GM12892 (cell line): ENCODE results near the gene CADPS.

Experiments
- DNase-seq: peaks from one replicate; pipeline ENCODE4 v3.0.0; 2011; ENCODE audit not compliant: insufficient read length
- FAIRE-seq: peaks from 2 replicates; lab custom pipeline; 2011; peaks lifted over from hg19 to GRCh38; lab: Jason Lieb, UNC
- POLR2A ChIP-seq: IDR thresholded peaks from 2 replicates; pipeline ENCODE4 v1.6.1; 2011; ENCODE audit warnings: low read depth, low read length, control low read depth
- POLR2AphosphoS5 ChIP-seq: IDR thresholded peaks from 2 replicates; pipeline ENCODE4 v1.6.1; 2011; ENCODE audit warnings: low read depth, low read length, control low read depth
- TAF1 ChIP-seq: IDR thresholded peaks from 2 replicates; pipeline ENCODE4 v1.6.1; 2011; ENCODE audit warnings: low read depth, mild to moderate bottlenecking, control low read depth, low read length, borderline replicate concordance

CADPS gene

DNA sequence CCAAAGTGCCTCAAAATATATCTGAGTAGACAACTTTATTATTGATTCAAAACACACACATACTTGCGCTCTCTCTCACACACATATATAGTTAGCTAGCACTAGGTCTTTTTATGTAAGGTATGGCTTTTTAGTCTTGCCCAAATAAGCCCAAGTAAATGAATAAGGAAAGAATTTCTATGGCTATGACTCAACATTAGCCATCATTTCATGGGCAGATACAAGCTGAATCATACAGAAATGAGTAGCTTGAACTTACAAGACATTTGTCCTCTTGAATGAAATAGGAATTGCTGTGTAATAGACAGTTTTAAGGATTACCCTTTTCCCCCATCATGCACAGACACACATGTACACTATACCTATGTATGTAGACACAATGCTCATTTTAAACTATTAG is 4.9 kb downstream of the CADPS start:
- FAIRE-seq (no peak), DNase-seq (no peak)
- TF ChIP-seq POLR2A (no peak), POLR2AphosphoS5 (no peak), TAF1 (no peak)

DNA sequence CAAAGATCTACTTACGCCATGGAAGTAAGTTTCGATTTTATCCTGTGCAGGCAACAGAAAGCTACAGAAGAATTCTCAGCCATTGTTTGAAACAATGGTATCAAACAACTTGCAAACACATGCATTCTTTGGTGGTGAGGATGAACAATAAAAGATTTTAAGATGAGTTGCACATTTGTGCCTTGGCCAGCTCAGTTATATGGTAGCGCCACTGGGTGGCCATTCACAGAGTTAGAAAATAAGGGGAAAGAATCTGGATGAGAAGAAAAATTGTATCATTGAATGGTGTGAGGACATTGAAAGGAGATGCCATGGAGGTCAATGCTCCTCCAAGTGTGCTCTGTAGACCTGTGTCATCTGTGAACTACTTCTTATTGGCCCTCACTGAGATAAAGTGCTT is 11.6 kb downstream of the CADPS start:
- DNase-seq: no peak
- no peak for FAIRE-seq
- TF ChIP-seq TAF1: no peak

DNA sequence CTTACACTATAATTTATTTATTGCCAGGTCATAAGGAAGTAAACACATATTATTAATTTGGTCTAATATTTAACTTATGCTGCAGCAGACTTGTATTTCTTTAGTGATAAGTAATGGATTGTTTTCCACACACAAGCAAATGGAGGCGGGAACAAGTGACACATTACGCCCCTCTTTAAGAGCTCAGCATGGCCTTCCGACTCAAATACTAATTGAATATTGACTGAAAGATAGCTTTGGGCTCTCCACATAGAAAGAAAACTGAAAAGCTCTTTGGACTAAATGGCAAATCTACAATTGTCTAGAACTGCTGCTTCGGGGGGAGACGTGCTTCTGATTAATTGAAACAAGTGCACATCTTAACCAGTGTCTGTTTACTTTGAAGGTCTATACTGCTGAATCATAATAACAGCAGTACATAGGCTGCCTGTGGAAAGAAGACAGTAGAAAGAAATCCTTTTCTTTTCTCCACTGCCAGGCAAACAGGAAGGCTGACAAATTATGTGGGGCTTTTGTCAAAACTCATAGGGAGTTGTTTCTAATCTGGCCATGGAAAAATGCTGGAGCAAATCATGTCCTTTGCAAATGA is 15.9 kb downstream of the CADPS start:
- DNase-seq: no peak
- TF ChIP-seq POLR2AphosphoS5: no peak
- no peak for TF ChIP-seq POLR2A
- TF ChIP-seq TAF1: no peak
- no peak for FAIRE-seq

DNA sequence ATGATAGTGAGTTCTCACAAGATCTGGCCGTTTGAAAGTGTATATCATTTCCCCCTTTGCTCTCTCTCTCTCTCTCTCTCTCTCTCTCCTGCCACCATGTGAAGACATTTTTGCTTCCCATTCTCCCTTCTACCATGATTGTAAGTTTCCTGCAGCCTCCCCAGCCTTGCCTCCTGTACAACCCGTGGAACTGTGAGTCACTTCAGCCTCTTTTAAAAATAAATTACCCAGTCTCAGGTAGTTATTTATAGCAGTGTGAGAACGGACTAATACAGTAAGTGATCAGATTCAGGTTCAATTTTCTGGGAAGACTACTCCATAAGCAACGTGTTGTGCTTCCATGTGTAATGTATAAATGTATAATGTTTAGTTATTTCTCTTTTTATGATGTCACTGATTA is 29.2 kb downstream of the CADPS start:
- FAIRE-seq (no peak), DNase-seq (no peak)
- no peak for TF ChIP-seq POLR2A
- no peak for TF ChIP-seq POLR2AphosphoS5
- TF ChIP-seq TAF1: no peak

DNA sequence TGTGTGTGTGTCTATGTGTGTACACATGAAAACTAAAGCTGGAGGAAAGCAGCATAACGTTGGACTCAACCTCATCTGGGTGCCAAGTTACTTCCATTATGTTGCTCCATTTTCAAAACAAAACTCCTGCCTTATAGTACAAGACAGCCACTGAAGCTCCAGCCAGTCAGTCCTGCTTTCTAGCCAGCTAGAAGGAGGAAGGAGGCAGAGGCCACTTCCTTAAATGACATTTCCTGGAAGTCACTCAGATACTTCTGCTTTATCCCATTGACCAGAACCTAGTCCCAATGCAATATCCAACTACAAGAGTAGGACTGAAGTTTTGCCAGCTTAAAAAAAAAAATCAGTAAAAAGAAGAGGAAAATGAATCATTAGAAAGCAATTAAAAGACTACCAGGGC is 31.7 kb downstream of the CADPS start:
- no peak for DNase-seq
- no peak for FAIRE-seq
- TF ChIP-seq POLR2AphosphoS5 (no peak), TAF1 (no peak), POLR2A (no peak)

DNA sequence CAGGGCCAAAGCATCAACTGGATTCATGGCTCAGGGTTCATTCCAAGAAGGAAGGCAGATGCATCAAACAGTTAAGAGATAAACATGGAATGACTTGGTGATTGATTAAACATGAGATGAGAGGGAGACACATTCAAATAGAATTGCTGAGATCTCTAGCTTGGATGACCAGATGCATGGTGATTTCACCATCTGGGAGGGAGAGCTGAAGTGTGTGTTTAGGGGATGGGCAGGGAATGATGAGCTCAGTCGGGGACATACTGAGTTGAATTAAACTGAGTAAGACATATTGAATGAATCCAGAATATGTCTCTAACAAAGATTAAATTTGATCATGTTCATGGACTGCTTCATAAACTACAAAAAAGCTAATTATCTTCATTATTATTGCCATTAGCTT is 35.5 kb downstream of the CADPS start:
- no peak for FAIRE-seq
- TF ChIP-seq POLR2A (no peak), TAF1 (no peak)
- no peak for DNase-seq

DNA sequence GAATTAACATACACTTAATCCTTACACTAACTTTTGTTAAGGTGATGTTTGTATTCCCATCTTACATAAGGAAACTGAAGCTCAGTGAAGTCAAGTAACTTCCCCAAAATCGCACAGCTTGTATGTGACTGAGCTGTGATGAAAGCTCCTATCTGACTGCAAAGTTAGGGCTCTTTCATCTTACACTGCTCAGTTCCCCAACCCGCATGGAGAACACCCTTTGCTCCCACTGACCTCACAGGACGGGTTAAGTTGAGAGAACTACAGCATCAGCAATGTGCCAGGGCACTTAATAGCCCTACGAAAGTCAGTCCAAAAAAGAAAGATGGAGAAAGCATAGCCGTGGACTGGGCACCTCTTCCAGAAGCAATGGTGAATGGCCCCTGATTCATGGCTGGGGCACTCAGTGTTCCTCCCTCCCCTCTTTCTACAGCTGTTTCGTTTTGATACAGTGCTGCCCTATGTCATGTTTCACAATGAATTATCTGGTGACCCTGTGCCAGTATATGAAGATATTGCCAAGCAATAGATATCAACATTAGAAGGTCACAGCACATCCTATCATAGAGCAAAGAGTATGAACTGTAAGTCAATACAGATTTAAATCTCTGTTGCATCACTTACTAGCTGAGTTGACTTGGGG is 38.0 kb downstream of the CADPS start:
- TF ChIP-seq POLR2A (no peak), POLR2AphosphoS5 (no peak), TAF1 (no peak)
- no peak for FAIRE-seq
- DNase-seq: no peak

DNA sequence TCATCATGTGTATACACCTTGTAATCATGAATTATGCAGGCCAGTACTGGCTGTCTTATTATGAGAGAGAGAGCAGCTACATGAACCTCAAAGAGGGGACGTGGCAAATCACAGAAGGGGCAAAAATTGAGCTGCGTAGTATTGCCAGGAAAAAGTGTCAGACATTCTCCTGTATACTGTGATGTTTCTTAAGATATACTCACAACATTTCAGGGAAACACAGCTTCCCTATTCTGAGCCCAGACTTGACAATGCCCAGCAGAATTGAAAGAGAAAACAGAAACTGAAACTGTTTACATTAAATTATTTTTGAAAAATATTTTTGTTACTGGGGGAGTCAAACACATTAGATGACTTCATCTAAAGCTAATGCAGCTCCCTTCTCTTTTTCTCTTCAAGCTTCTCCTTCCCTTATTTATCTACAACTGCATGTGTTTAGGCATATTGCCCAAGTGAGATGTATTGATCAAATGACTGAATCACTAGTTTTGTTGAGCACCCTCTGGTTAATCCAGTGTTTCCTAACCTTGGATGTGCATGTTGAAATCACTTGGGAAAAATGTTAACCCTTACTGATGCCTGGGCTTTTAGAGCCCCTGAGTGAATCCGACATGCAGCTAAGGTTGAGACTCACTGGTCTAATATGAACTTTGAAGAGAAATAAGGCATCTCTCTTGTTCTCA is 39.5 kb downstream of the CADPS start:
- peak; percentile 70 for FAIRE-seq

DNA sequence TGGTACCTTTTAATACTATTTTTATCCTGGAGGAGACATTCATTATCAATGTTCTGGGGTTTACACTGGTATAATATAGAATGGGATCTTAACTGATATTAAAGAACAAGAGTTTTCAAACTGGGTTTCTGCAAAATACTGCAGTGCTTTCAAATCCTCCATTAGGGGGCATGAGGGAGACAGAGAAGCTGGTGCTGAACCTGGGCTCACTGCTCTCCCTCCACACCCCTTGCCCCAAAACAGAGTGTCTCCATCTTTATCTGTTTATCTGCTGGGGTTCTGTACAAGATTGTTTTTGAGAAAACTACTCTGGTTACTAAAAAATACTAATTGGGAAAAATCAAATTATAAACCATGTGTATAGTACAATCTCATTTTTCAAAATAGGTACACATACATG is 41.7 kb downstream of the CADPS start:
- FAIRE-seq (no peak), DNase-seq (no peak)
- TF ChIP-seq POLR2AphosphoS5: no peak

More for the DNA sequence above, 39.5 kb downstream of the CADPS start:
- no peak for DNase-seq
- TF ChIP-seq POLR2AphosphoS5 (no peak), POLR2A (no peak), TAF1 (no peak)

DNA sequence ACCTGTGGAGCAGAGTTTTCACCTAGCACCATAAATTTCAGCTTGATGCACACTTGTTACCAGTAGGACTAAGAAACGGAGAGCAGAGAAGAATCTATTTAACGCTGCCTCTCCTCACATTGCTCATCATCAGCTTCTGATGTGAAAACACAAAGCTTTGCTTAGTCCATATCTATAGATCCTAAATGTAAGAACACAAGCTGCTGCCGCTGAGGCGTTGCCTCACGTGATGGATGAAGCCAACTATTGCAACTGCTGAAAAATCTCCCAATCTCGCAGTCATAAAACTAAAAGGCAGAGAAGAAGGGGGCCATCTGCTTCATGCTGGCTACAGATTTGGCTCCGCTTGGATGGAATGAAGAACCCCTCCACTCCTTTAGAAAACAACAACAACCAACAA is 42.7 kb downstream of the CADPS start:
- no peak for DNase-seq
- TF ChIP-seq TAF1: no peak
- TF ChIP-seq POLR2AphosphoS5: no peak
- no peak for TF ChIP-seq POLR2A
- FAIRE-seq: no peak

DNA sequence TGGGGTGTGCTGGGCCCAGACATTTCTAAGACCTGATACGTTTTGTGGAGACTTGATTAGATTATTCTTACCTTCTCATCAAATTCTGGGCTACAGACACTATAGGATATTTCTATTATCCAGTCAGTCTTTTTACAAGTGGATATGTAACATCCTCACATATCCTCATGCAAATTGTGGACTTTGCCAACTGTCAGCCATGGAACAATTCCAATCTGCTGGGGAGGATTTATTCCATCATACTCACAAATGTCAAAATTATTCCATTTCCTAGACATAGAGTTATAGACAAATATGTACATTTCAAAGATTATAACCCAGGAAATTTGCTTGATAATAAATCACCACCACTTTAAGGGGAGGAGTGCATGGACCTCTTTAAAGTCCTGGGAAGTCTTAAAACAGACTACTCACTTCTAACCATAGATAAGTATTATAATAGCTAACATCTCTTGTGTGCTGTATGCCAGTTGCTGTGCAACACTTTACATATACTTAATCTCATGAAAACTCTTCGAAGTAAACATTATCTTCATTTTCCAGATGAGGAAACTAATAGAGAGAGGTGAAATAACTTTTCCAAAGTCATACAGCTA is 44.4 kb downstream of the CADPS start:
- DNase-seq: no peak
- TF ChIP-seq TAF1 (no peak), POLR2A (no peak), POLR2AphosphoS5 (no peak)
- no peak for FAIRE-seq

DNA sequence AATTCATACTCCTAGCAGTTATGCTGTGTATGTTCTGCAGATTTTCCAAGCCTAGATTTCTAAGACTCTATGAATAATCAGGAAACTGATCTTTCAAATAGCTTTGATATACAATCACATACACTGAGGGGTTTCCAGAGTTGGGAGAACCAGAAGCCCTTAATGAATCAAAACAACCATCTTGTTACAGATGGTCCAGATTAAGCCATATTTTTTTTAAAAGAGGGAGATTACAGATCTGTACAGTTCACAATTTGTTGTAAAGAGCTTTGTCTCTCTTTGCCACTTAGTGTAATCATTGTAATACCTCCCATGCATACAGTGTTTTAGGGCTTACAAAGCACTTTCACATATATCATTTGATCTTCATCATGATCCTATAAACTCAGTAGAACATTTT is 47.7 kb downstream of the CADPS start:
- FAIRE-seq: no peak
- no peak for TF ChIP-seq TAF1
- DNase-seq: no peak
